ENCODE data around the gene DUSP22. TPM values are rescaled to one million over a fixed set of nuclear protein-coding genes. Genes with fewer than 3 reads are reported as not detected.

Gene DUSP22
- total RNA-seq, 4 donors from 2014 or later: 53.2 to 89.8 (median 73.7) TPM

DNA sequence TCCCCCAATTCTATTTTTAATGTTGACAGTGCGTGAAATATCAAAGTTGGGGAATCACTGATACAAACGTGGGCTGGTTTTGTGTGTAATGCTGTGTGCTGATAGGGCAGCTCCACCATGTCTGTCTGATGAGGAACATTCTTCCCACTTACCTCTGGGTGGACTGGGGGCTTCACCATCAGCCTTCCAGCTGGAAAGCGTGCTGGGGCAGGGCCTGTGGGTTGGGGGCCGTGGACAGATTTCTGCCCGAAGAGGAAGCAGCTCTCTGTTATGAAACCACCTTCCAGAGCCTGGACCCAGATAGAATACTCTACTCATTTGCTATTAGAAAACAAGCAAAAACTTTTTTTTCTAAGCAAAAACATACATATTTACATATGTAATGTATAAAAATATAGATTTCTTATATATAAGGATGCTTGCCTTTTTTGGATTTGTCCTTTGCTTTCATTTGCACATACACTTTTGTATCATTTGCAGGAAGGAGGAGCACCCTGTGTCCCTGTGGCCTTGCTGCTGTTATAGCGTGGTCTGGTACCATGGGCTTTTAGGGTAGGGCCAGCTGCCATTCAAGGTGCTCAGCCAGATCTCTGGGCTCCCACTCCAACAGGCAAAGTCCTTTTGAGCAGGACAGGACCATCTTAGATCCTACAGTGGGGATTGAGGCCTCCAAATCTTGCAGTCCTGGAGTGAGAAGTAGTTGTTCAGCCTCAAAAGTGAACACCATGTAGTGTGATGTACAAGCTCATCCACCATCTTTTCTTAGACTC, 48.1 kb downstream of the DUSP22 start:
- peaks cover 0 to 40% (median 14%) of the 10 kb centered on the region in 4 donors for H3K4me1 ChIP-seq
- no peak for TF ChIP-seq CTCF (IDR thresholded peaks at IDR 0.05)
- TF ChIP-seq EP300 (IDR thresholded peaks at IDR 0.05): no peak
- TF ChIP-seq POLR2A (IDR thresholded peaks at IDR 0.05): no peak
- no peak for DNase-seq (ENCODE audit: low spot score in 2 of 2)
- H3K27me3 ChIP-seq: no peaks in the 10 kb centered on the region
- WGBS, 2 donors: 82 to 84% methylated on average over 6 of the region's 6 CpGs
- no peak overlapping the region for H3K27ac ChIP-seq
- no peaks in the 10 kb centered on the region for H3K36me3 ChIP-seq
- no peaks in the 10 kb centered on the region for H3K9me3 ChIP-seq
- no peak overlapping the region for H3K4me3 ChIP-seq

DNA sequence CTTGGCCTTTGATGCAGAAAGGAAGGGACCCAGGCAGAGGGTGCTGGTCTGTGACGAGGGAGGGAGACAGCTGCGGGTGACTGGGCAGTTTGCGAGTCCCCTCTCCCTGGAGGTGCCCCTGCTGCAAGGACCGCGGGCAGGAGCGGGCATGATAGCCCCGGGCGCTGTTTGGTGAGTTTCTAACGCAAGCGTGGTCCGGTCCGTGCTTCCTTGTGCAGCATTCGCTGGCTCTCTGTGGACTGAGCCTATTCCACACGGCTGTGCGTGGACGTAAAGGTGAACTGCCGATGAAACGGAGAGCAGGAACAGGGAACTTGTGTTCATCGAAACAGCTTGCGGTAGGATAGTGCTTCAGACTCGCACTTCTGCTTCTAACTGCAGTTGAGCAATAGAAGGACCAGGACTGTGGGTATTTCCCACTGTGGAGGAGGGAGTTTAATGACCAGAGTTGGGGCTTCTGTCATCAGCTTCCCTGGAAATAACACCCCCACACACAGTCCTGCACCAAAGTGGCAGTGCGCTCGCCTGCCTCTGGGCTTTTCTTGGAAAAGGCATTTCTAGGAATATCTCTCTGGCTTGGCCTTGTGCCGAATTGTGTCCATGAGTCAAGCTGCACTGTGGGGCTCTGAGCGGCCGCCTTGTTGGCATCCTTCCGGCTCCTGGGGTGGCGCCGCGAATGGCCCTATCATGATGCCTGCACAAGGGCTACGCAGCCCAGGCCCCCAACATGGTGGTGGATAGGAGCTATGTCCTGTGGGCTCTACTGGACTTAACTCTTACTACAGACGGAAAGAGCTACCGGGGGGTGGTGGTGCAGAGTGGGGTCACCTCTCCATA, 48.9 kb downstream of the DUSP22 start:
- Histone ChIP-seq H3K27ac (no peak overlapping the region), H3K4me1 (peaks cover 0 to 37% (median 12%) of the 10 kb centered on the region in 4 donors), H3K4me3 (no peak overlapping the region), H3K27me3 (no peaks in the 10 kb centered on the region), H3K9me3 (no peaks in the 10 kb centered on the region), H3K36me3 (no peaks in the 10 kb centered on the region)
- WGBS, 2 donors: 92 to 93% methylated on average over 33 of the region's 33 CpGs
- DNase-seq (ENCODE audit: low spot score in 2 of 2): no peak
- no peak for TF ChIP-seq CTCF (IDR thresholded peaks at IDR 0.05)
- TF ChIP-seq EP300 (IDR thresholded peaks at IDR 0.05): peak in 1 of 2 donors; percentile 46

DNA sequence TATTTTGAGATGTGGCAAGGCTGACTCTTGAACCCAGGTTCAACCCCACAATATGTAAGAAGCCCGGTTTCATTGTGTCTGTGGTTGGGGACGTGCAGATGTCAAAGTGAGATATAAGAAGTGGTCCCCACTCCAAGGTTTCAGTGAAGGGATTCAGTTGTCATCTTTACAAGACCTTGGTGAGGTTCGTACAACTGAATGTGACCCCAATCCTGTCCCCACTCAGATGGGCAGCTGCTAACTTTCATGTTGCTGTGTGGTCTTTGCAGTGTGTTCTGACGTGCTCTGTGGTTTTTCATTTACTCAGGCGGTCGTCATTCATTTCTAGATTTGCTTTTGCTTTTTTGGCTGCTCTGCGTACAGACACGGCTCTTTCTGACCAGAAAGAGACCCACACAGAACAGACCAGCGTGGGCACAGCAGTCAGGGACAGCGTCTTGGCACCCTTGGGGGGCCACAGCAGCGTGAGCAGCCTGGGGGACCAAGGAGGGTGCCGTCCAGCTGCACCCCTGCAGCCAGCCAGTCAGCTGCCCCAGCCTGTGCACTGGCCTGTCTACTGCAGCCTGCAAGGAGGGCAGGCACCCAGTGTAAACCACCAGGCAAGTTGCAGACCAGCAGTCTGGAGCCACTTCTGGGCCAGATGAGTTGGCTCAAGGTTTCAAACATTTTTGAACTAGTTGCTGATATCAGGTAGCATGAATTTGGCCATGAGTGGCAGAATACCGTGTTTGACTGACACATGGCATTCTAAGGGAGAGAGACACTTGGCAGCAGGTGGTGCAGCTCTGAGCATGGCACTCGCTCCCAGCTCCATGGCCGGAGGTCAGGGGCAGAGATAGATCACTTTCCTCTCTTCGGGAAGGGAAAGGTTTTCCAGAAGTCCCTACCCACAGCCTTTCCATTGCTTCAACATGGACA, 49.9 kb downstream of the DUSP22 start:
- H3K4me3 ChIP-seq: no peak overlapping the region
- no peaks in the 10 kb centered on the region for H3K27me3 ChIP-seq
- H3K4me1 ChIP-seq: peaks cover 0 to 28% (median 9%) of the 10 kb centered on the region in 4 donors
- DNase-seq (ENCODE audit: low spot score in 2 of 2): no peak
- H3K9me3 ChIP-seq: no peaks in the 10 kb centered on the region
- no peak overlapping the region for H3K27ac ChIP-seq
- WGBS, 2 donors: 73 to 75% methylated on average over 16 of the region's 16 CpGs
- no peaks in the 10 kb centered on the region for H3K36me3 ChIP-seq
- TF ChIP-seq CTCF (IDR thresholded peaks at IDR 0.05): no peak
- no peak for TF ChIP-seq EP300 (IDR thresholded peaks at IDR 0.05)
- no peak for TF ChIP-seq POLR2A (IDR thresholded peaks at IDR 0.05)

DNA sequence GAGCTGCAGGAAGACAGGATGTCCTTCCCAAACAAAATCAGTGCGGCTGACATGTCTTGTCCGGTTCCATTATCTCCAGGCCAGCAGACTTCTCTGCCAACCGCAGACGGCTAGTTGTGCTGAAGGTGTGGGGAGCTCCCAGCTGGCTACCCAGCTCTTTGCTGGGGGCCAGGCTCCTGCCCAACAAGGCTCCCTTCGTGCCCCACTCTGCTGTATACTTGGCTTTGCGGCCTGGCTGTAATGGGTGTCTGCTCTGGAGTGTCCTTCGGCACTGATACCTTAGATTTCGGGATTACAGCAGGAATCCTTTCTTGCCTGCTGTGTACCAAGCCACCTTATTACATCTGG, 50.5 kb downstream of the DUSP22 start:
- no peaks in the 10 kb centered on the region for H3K9me3 ChIP-seq
- no peak overlapping the region for H3K4me3 ChIP-seq
- no peak overlapping the region for H3K27ac ChIP-seq
- WGBS, 2 donors: 84% methylated on average over 8 of the region's 8 CpGs
- H3K36me3 ChIP-seq: peaks cover 0 to 5% (median 0%) of the 10 kb centered on the region in 3 donors
- no peaks in the 10 kb centered on the region for H3K27me3 ChIP-seq
- no peak for TF ChIP-seq EP300 (IDR thresholded peaks at IDR 0.05)
- no peak for TF ChIP-seq CTCF (IDR thresholded peaks at IDR 0.05)
- TF ChIP-seq POLR2A (IDR thresholded peaks at IDR 0.05): no peak
- no peak for DNase-seq (ENCODE audit: low spot score in 2 of 2)
- H3K4me1 ChIP-seq: peaks cover 0 to 23% (median 6%) of the 10 kb centered on the region in 4 donors

All from tibial nerve (tissue), 4 donors.